Cardiac fibroblast (primary cell): Measurements from ENCODE around the gene TMEM33.

Experiments used
- DNase-seq, 2 donors: peaks; one replicate each; pipeline versions ENCODE4 v3.0.0 to v3.0.0-alpha.2; 2010; ENCODE audit warnings: low read depth in 2 of 2
- H3K4me3 ChIP-seq, 2 donors: replicated peaks in 1 of 2; 1 replicate in 1 of 2; 2 replicates in 1 of 2; pipeline ENCODE4 v1.5.1; 2011; ENCODE audit warnings: low read depth in 2 of 2, low read length in 2 of 2, mild to moderate bottlenecking in 2 of 2, moderate library complexity in 1 of 2
- CTCF ChIP-seq: IDR thresholded peaks from one replicate; pipeline ENCODE4 v1.5.1; 2011; ENCODE audit warnings: low read depth, mild to moderate bottlenecking, low read length, inconsistent platforms

The TMEM33 gene

GRCh38 chr4:41994461-41994985 is 59.3 kb downstream of the TMEM33 start:
- H3K4me3 ChIP-seq, result no peak overlapping the region
- DNase-seq, result no peak
- no peak for TF ChIP-seq CTCF

DNA sequence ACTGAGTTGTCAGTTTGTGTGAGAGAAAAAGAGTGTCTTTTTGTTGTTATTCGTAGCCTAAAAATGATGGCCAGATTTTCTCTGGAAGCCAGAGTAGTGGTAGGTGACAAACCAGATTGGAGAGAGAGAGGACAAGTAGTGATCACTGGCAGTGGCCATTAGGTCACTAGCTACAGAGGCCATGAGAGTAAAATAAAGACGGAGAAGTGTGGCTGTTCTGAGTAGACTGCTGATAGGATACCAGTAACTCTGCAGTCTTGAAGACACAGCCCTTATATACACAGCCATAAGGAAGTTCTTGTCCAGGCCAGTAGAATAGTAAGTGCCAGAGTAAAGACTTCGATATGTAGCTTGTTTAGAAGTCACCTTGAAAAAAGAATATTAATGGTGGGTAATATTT is 62.8 kb downstream of the TMEM33 start:
- no peak overlapping the region for H3K4me3 ChIP-seq
- no peak for TF ChIP-seq CTCF
- no peak for DNase-seq

GRCh38 chr4:41999321-41999720 is 64.1 kb downstream of the TMEM33 start:
- DNase-seq, result no peak
- H3K4me3 ChIP-seq, result no peak overlapping the region
- no peak for TF ChIP-seq CTCF

- no peak for TF ChIP-seq CTCF
- no peak overlapping the region for H3K4me3 ChIP-seq
- DNase-seq, result no peak
Observed at GRCh38 chr4:42008011-42008786, 73.0 kb downstream of the TMEM33 start.
